ENCODE measurements around the gene ZFP37. TPM values are rescaled to one million over a fixed set of nuclear protein-coding genes. Genes with fewer than 3 reads are reported as not detected.
A peak's percentile ranks its signal among the peaks of the same experiment; 100 is the strongest.
"Not testable (repeated sequence)": the region's sequence is repeated elsewhere in the genome, so short reads cannot be mapped to it uniquely, and the experiment has no call there.

Gene ZFP37
- polyA plus RNA-seq (ENCODE audit: insufficient read length in 3 of 3), result 10 to 100 TPM; 12.9 to 15.6 (median 13.8) TPM

GRCh38 chr9:113056191-113057106, at the start of gene ZFP37:
Gene ZFP37 (minus strand): TSS chr9:113056724. CDS start chr9:113056688, 36 bp downstream.
- DNase-seq (ENCODE audit: low read depth in 3 of 3, low spot score in 2 of 3), result peak; percentile 85 to 94 (median 90)

GRCh38 chr9:113105345-113105744, 48.8 kb upstream of the ZFP37 start:
- DNase-seq (ENCODE audit: low read depth in 3 of 3, low spot score in 2 of 3), result not testable (repeated sequence)

GRCh38 chr9:113095561-113095960, 39.0 kb upstream of the ZFP37 start:
- no peak for DNase-seq (ENCODE audit: low read depth in 3 of 3, low spot score in 2 of 3)

- not testable (repeated sequence) for DNase-seq (ENCODE audit: low read depth in 3 of 3, low spot score in 2 of 3)
Measured at GRCh38 chr9:113089924-113090323, 33.4 kb upstream of the ZFP37 start.

- not testable (repeated sequence) for DNase-seq (ENCODE audit: low read depth in 3 of 3, low spot score in 2 of 3)
Measured at GRCh38 chr9:113089143-113089505, 32.6 kb upstream of the ZFP37 start.

- DNase-seq (ENCODE audit: low read depth in 3 of 3, low spot score in 2 of 3), result peak in 2 of 3 donors; percentile 36 to 41
Measured at GRCh38 chr9:113088456-113089142, 32.1 kb upstream of the ZFP37 start.

- DNase-seq (ENCODE audit: low read depth in 3 of 3, low spot score in 2 of 3), result not testable (repeated sequence)
Measured at GRCh38 chr9:113062932-113063310, 6.4 kb upstream of the ZFP37 start.

- DNase-seq (ENCODE audit: low read depth in 3 of 3, low spot score in 2 of 3), result not testable (repeated sequence)
Measured at GRCh38 chr9:113062256-113062931, 5.9 kb upstream of the ZFP37 start.

- not testable (repeated sequence) for DNase-seq (ENCODE audit: low read depth in 3 of 3, low spot score in 2 of 3)
Measured at GRCh38 chr9:113061072-113061850, 4.7 kb upstream of the ZFP37 start.

GRCh38 chr9:113059581-113060284, 3.2 kb upstream of the ZFP37 start:
- DNase-seq (ENCODE audit: low read depth in 3 of 3, low spot score in 2 of 3), result not testable (repeated sequence)

- DNase-seq (ENCODE audit: low read depth in 3 of 3, low spot score in 2 of 3), result no peak
Measured at GRCh38 chr9:113057193-113057592, 669 bp upstream of the ZFP37 start.

- no peak for DNase-seq (ENCODE audit: low read depth in 3 of 3, low spot score in 2 of 3)
Measured at GRCh38 chr9:113042884-113043657, 13.5 kb downstream of the ZFP37 start.

GRCh38 chr9:113026200-113026599, 30.3 kb downstream of the ZFP37 start:
- no peak for DNase-seq (ENCODE audit: low read depth in 3 of 3, low spot score in 2 of 3)

- no peak for DNase-seq (ENCODE audit: low read depth in 3 of 3, low spot score in 2 of 3)
Measured at GRCh38 chr9:113018247-113018646, 38.3 kb downstream of the ZFP37 start.

- DNase-seq (ENCODE audit: low read depth in 3 of 3, low spot score in 2 of 3), result no peak
Measured at GRCh38 chr9:113012492-113012891, 44.0 kb downstream of the ZFP37 start.

- DNase-seq (ENCODE audit: low read depth in 3 of 3, low spot score in 2 of 3), result peak; percentile 36 to 72 (median 48)
Measured at GRCh38 chr9:113011911-113012381, 44.6 kb downstream of the ZFP37 start, which contains the start of gene ZNF883. Gene ZNF883 (minus strand): TSS chr9:113012192.

GRCh38 chr9:113005777-113006176, 50.7 kb downstream of the ZFP37 start:
- no peak for DNase-seq (ENCODE audit: low read depth in 3 of 3, low spot score in 2 of 3)

GRCh38 chr9:112997236-112997941, 59.1 kb downstream of the ZFP37 start:
- no peak for DNase-seq (ENCODE audit: low read depth in 3 of 3, low spot score in 2 of 3)

Data from right renal cortex interstitium (tissue), 3 donors.